OCI-LY1 (cell line): Measurements from ENCODE around the gene PRSS22.

Experiments
- H2AFZ ChIP-seq: fragments of 200-600 bp; sonication (generic), shearing (Covaris generic); 2 replicates; pipeline ENCODE4 v1.6.0; 2014; ENCODE audit warnings: antibody characterized with exemption, mild to moderate bottlenecking, low read length
- H3F3A ChIP-seq: fragments of 200-600 bp; sonication (generic), shearing (Covaris generic); 2 replicates; pipeline ENCODE4 v1.6.0; 2014; ENCODE audit warnings: mild to moderate bottlenecking, antibody characterized with exemption, low read length, moderate library complexity; ENCODE audit not compliant: insufficient read depth
- H3K27ac ChIP-seq: fragments of 200-600 bp; sonication (generic); 2 replicates; pipeline ENCODE4 v1.5.1; 2014; ENCODE audit warnings: low read length, mixed run types, mild to moderate bottlenecking, low read depth; ENCODE audit not compliant: poor library complexity, severe bottlenecking
- H3K27me3 ChIP-seq: fragments of 200-600 bp; sonication (generic); 2 replicates; pipeline ENCODE4 v1.6.0; 2014; ENCODE audit warnings: antibody characterized with exemption, mild to moderate bottlenecking, low read length, moderate library complexity; ENCODE audit not compliant: insufficient read depth
- H3K36me3 ChIP-seq: fragments of 200-600 bp; sonication (generic); 2 replicates; pipeline ENCODE4 v1.6.1; 2014; ENCODE audit warnings: mild to moderate bottlenecking, antibody characterized with exemption, low read length, moderate library complexity, mixed read lengths; ENCODE audit not compliant: insufficient read depth
- H3K4me1 ChIP-seq: fragments of 200-600 bp; sonication (generic); 2 replicates; pipeline ENCODE4 v1.5.1; 2014; ENCODE audit warnings: mild to moderate bottlenecking, low read length, moderate library complexity; ENCODE audit not compliant: insufficient read depth, severe bottlenecking
- H3K4me2 ChIP-seq: fragments of 200-600 bp; sonication (generic), shearing (Covaris generic); 2 replicates; pipeline ENCODE4 v1.6.1; 2014; ENCODE audit warnings: low read length
- H3K4me3 ChIP-seq: fragments of 200-600 bp; sonication (generic); 2 replicates; pipeline ENCODE4 v1.5.1; 2014; ENCODE audit warnings: low read length, low read depth, mild to moderate bottlenecking, mixed read lengths; ENCODE audit not compliant: poor library complexity, severe bottlenecking
- H3K79me2 ChIP-seq: fragments of 200-600 bp; shearing (Covaris generic); 2 replicates; pipeline ENCODE4 v1.6.1; 2016; ENCODE audit warnings: mixed run types, low read length, mixed read lengths; ENCODE audit not compliant: insufficient read depth
- H3K9ac ChIP-seq: fragments of 200-600 bp; sonication (generic), shearing (Covaris generic); 2 replicates; pipeline ENCODE4 v1.6.1; 2014; ENCODE audit warnings: mild to moderate bottlenecking, low read length, mixed read lengths
- H3K9me2 ChIP-seq: fragments of 200-600 bp; sonication (generic), shearing (Covaris generic); 2 replicates; pipeline ENCODE4 v1.6.1; 2014; ENCODE audit warnings: low read depth, mild to moderate bottlenecking, low read length, mixed read lengths
- H3K9me3 ChIP-seq: fragments of 200-600 bp; shearing (Covaris generic); 2 replicates; pipeline ENCODE4 v1.6.1; 2014; ENCODE audit warnings: low read length, mixed read lengths
- H4K20me1 ChIP-seq: fragments of 200-600 bp; sonication (generic), shearing (Covaris generic); 2 replicates; pipeline ENCODE4 v1.6.0; 2016; ENCODE audit warnings: mild to moderate bottlenecking, low read length; ENCODE audit not compliant: insufficient read depth
- EZH2 ChIP-seq: fragments of 200-600 bp; sonication (generic), shearing (Covaris generic); IDR thresholded peaks from 2 replicates; pipeline ENCODE4 v1.8.0; 2017; ENCODE audit warnings: borderline replicate concordance, mixed run types, mild to moderate bottlenecking, antibody characterized with exemption, low read length, moderate library complexity, mixed read lengths
- TF ChIP-seq, protein P1 (sequence below): fragments of 200-600 bp; sonication (generic), shearing (Covaris generic); IDR thresholded peaks from 2 replicates; pipeline ENCODE4 v1.5.1; 2017; ENCODE audit warnings: mild to moderate bottlenecking, antibody characterized with exemption, low read length, moderate library complexity, mixed read lengths

The PRSS22 gene

GRCh38 chr16:2808181-2808580, 49.8 kb downstream of the PRSS22 start:
- no peaks in the 10 kb centered on the region for H3K4me1 ChIP-seq
- no peak overlapping the region for H3K27ac ChIP-seq
- H3K36me3 ChIP-seq: no peaks in the 10 kb centered on the region; the same call in 1 of the 2 replicates
- TF ChIP-seq, protein P1, sequence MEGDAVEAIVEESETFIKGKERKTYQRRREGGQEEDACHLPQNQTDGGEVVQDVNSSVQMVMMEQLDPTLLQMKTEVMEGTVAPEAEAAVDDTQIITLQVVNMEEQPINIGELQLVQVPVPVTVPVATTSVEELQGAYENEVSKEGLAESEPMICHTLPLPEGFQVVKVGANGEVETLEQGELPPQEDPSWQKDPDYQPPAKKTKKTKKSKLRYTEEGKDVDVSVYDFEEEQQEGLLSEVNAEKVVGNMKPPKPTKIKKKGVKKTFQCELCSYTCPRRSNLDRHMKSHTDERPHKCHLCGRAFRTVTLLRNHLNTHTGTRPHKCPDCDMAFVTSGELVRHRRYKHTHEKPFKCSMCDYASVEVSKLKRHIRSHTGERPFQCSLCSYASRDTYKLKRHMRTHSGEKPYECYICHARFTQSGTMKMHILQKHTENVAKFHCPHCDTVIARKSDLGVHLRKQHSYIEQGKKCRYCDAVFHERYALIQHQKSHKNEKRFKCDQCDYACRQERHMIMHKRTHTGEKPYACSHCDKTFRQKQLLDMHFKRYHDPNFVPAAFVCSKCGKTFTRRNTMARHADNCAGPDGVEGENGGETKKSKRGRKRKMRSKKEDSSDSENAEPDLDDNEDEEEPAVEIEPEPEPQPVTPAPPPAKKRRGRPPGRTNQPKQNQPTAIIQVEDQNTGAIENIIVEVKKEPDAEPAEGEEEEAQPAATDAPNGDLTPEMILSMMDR: no peak
- TF ChIP-seq EZH2: no peak
- H3K4me2 ChIP-seq: no peak overlapping the region
- no peak overlapping the region for H2AFZ ChIP-seq
- H3K27me3 ChIP-seq: peaks cover 18% of the 10 kb centered on the region
- H3K9ac ChIP-seq: no peak overlapping the region
- 0 out of 2 replicates have a peak, but pooled peaks cover 6% of the 10 kb centered on the region for H3K9me3 ChIP-seq
- no peaks in the 10 kb centered on the region for H4K20me1 ChIP-seq
- no peaks in the 10 kb centered on the region for H3K9me2 ChIP-seq
- no peak overlapping the region for H3K4me3 ChIP-seq
- no peaks in the 10 kb centered on the region for H3K79me2 ChIP-seq
- H3F3A ChIP-seq: no peaks in the 10 kb centered on the region

- peaks cover 14% of the 10 kb centered on the region for H3K27me3 ChIP-seq
- H3K27ac ChIP-seq: no peak overlapping the region
- H3K4me1 ChIP-seq: no peaks in the 10 kb centered on the region
- TF ChIP-seq, protein P1: no peak
- no peak for TF ChIP-seq EZH2
- no peaks in the 10 kb centered on the region for H3F3A ChIP-seq
- H4K20me1 ChIP-seq: no peaks in the 10 kb centered on the region
- H3K4me3 ChIP-seq: no peak overlapping the region
- H3K36me3 ChIP-seq: no peaks in the 10 kb centered on the region; the same call in 1 of the 2 replicates
- no peaks in the 10 kb centered on the region for H3K9me2 ChIP-seq
- H3K9me3 ChIP-seq: 0 out of 2 replicates have a peak, but pooled peaks cover 6% of the 10 kb centered on the region
- H2AFZ ChIP-seq: no peak overlapping the region
- H3K9ac ChIP-seq: no peak overlapping the region
- no peak overlapping the region for H3K4me2 ChIP-seq
- no peaks in the 10 kb centered on the region for H3K79me2 ChIP-seq
These were observed 51.7 kb downstream of the PRSS22 start for GRCh38 chr16:2806286-2806685.

DNA sequence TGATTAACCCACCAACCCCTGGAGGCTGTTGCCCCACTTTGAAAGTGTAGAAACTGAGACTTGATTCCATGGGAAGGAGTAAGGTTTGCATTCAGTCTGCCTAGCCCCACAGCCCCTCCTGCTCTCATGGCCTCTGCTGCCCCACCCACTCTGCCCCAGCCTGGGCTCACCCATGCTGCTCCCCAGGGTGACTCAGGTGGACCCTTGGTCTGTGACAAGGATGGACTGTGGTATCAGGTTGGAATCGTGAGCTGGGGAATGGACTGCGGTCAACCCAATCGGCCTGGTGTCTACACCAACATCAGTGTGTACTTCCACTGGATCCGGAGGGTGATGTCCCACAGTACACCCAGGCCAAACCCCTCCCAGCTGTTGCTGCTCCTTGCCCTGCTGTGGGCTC, 53.2 kb downstream of the PRSS22 start:
- H3K27me3 ChIP-seq: peaks cover 14% of the 10 kb centered on the region
- no peak overlapping the region for H2AFZ ChIP-seq
- no peaks in the 10 kb centered on the region for H4K20me1 ChIP-seq
- TF ChIP-seq, protein P1: no peak
- no peak for TF ChIP-seq EZH2
- no peak overlapping the region for H3K4me3 ChIP-seq
- no peak overlapping the region for H3K9ac ChIP-seq
- no peaks in the 10 kb centered on the region for H3K4me1 ChIP-seq
- no peak overlapping the region for H3K27ac ChIP-seq
- 0 out of 2 replicates have a peak, but pooled peaks cover 6% of the 10 kb centered on the region for H3K9me3 ChIP-seq
- no peaks in the 10 kb centered on the region for H3K9me2 ChIP-seq
- no peak overlapping the region for H3K4me2 ChIP-seq
- H3K36me3 ChIP-seq: no peaks in the 10 kb centered on the region; the same call in 1 of the 2 replicates
- H3K79me2 ChIP-seq: no peaks in the 10 kb centered on the region
- no peaks in the 10 kb centered on the region for H3F3A ChIP-seq
